Measurements from ENCODE around the gene ZBTB40.

The ZBTB40 gene

DNA sequence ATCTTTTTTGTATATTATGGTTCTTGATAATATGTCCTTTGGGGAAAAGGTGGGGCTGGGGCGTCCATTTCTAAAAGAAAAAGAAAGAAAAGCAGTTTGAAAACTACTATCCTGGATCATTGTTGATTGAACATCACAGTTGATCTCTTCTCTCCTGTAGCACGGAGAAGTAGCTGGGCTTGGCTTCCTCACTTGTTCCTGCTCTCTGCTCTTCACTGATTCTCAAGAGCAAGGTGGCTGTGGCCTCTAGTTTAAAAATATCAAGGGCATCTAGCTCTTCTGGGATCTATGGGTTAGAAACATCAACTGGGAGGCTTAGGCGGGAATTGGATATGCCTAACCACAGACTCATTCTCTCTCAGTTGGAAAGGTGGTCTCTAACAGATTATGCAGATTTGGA is 73.6 kb downstream of the ZBTB40 start:
- DNase-seq (ENCODE audit: extremely low read depth, low read depth): no peak
- no peak overlapping the region for H3K4me3 ChIP-seq (replicated peaks; ENCODE audit: low read depth, low read length)
- TF ChIP-seq CTCF (IDR thresholded peaks at IDR 0.05; ENCODE audit: low read depth, low read length, missing control alignments): no peak

- H3K4me3 ChIP-seq (replicated peaks; ENCODE audit: low read depth, low read length): no peak overlapping the region
- TF ChIP-seq CTCF (IDR thresholded peaks at IDR 0.05; ENCODE audit: low read depth, low read length, missing control alignments): no peak
- no peak for DNase-seq (ENCODE audit: extremely low read depth, low read depth)
Observed at GRCh38 chr1:22525646-22526045, 74.0 kb downstream of the ZBTB40 start.

- DNase-seq (ENCODE audit: extremely low read depth, low read depth): no peak
- no peak overlapping the region for H3K4me3 ChIP-seq (replicated peaks; ENCODE audit: low read depth, low read length)
- TF ChIP-seq CTCF (IDR thresholded peaks at IDR 0.05; ENCODE audit: low read depth, low read length, missing control alignments): no peak
Observed at GRCh38 chr1:22526098-22526497, 74.4 kb downstream of the ZBTB40 start.

GRCh38 chr1:22526677-22527076 is 75.0 kb downstream of the ZBTB40 start:
- no peak for DNase-seq (ENCODE audit: extremely low read depth, low read depth)
- TF ChIP-seq CTCF (IDR thresholded peaks at IDR 0.05; ENCODE audit: low read depth, low read length, missing control alignments): no peak
- H3K4me3 ChIP-seq (replicated peaks; ENCODE audit: low read depth, low read length): no peak overlapping the region

- H3K4me3 ChIP-seq (replicated peaks; ENCODE audit: low read depth, low read length): no peak overlapping the region
- DNase-seq (ENCODE audit: extremely low read depth, low read depth): no peak
- TF ChIP-seq CTCF (IDR thresholded peaks at IDR 0.05; ENCODE audit: low read depth, low read length, missing control alignments): no peak
Observed at GRCh38 chr1:22527122-22527521, 75.5 kb downstream of the ZBTB40 start.

DNA sequence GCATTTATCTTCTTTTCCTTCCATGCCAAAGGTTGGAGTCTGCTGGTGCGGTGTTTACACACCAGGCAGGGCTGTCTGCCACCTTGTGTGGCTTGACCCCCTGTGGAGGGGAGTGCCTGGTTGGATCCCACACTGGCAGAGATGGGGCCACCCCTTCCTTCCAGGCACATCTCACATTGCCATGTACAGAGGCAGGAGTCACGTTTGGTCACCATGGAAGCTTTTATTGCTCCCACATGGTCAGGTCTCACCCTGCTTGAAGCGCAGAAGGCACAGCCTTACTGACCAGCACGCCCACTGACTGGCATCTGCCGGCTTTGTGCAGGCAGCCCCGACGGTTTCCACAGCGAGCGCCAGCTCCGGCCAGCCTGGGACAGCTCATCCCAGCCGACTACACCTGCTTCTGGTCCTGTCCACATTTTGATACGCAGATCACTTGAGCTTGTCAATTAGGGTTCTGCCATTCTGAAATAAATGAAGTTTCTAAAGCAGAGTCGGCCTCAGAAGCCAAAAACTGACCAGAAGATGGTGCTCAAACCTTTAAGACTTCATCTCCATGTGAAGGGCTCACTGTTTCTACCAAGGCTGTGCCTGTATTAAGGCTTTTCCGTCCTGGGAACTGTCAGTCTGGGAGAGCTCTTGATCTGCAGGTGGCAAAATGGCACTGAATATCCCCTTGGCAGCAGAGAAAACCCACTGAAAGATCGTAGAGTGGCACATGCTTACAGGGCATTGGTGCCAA is 76.1 kb downstream of the ZBTB40 start:
- DNase-seq (ENCODE audit: extremely low read depth, low read depth): no peak
- H3K4me3 ChIP-seq (replicated peaks; ENCODE audit: low read depth, low read length): no peak overlapping the region
- no peak for TF ChIP-seq CTCF (IDR thresholded peaks at IDR 0.05; ENCODE audit: low read depth, low read length, missing control alignments)

GRCh38 chr1:22528451-22528850 is 76.8 kb downstream of the ZBTB40 start:
- H3K4me3 ChIP-seq (replicated peaks; ENCODE audit: low read depth, low read length): no peak overlapping the region
- no peak for DNase-seq (ENCODE audit: extremely low read depth, low read depth)
- no peak for TF ChIP-seq CTCF (IDR thresholded peaks at IDR 0.05; ENCODE audit: low read depth, low read length, missing control alignments)
